Hepatocyte (in vitro differentiated cells): ENCODE data around the gene CEP192. TPM values are rescaled to one million over a fixed set of nuclear protein-coding genes. Genes with fewer than 3 reads are reported as not detected.

Experiments
- DNase-seq: peaks from one replicate; pipeline ENCODE4 v3.0.0-alpha.2; 2016; ENCODE audit warnings: low spot score
- H2AFZ ChIP-seq: fragments of 200-600 bp; sonication (generic); 2 replicates; pipeline ENCODE4 v1.6.0; 2016; ENCODE audit warnings: antibody characterized with exemption, mild to moderate bottlenecking
- H3K27ac ChIP-seq: fragments of 200-600 bp; sonication (generic); 2 replicates; pipeline ENCODE4 v1.5.1; 2016; ENCODE audit warnings: mild to moderate bottlenecking
- H3K27me3 ChIP-seq: fragments of 200-600 bp; sonication (generic); 2 replicates; pipeline ENCODE4 v1.6.1; 2016
- H3K36me3 ChIP-seq: fragments of 200-600 bp; sonication (generic); replicated peaks from 2 replicates; pipeline ENCODE4 v1.5.1; 2016; ENCODE audit warnings: low read depth; ENCODE audit not compliant: insufficient read depth
- H3K4me1 ChIP-seq: fragments of 200-600 bp; sonication (generic); 2 replicates; pipeline ENCODE4 v1.5.1; 2016; ENCODE audit warnings: mild to moderate bottlenecking, moderate library complexity; ENCODE audit not compliant: insufficient read depth
- H3K4me2 ChIP-seq: fragments of 200-600 bp; sonication (generic); 2 replicates; pipeline ENCODE4 v1.6.0; 2016
- H3K4me3 ChIP-seq: fragments of 200-600 bp; sonication (generic); 2 replicates; pipeline ENCODE4 v1.5.1; 2016; ENCODE audit warnings: mild to moderate bottlenecking
- H3K79me2 ChIP-seq: fragments of 200-600 bp; sonication (generic); 2 replicates; pipeline ENCODE4 v1.6.0; 2017; ENCODE audit warnings: mild to moderate bottlenecking
- H3K9me2 ChIP-seq: fragments of 200-600 bp; sonication (generic); replicated peaks from 2 replicates; pipeline ENCODE4 v1.6.0; 2017; ENCODE audit warnings: mild to moderate bottlenecking; ENCODE audit not compliant: insufficient read depth
- H3K9me3 ChIP-seq: fragments of 200-600 bp; sonication (generic); 2 replicates; pipeline ENCODE4 v1.5.1; 2016; ENCODE audit warnings: low read depth, mild to moderate bottlenecking
- H4K20me1 ChIP-seq: fragments of 200-600 bp; sonication (generic); 2 replicates; pipeline ENCODE4 v1.6.0; 2016; ENCODE audit warnings: mild to moderate bottlenecking; ENCODE audit not compliant: insufficient read depth, poor library complexity, severe bottlenecking
- CTCF ChIP-seq: fragments of 200-600 bp; sonication (generic); IDR thresholded peaks from 2 replicates; pipeline ENCODE4 v1.5.1; 2016; ENCODE audit warnings: antibody characterized with exemption, mild to moderate bottlenecking; ENCODE audit not compliant: poor library complexity
- EZH2 ChIP-seq: fragments of 200-600 bp; sonication (generic); IDR thresholded peaks from 2 replicates; pipeline ENCODE4 v1.6.1; 2016; ENCODE audit warnings: antibody characterized with exemption, mild to moderate bottlenecking, borderline replicate concordance
- EZH2phosphoT487 ChIP-seq: fragments of 200-600 bp; sonication (generic); IDR thresholded peaks from one replicate; pipeline ENCODE4 v1.6.1; 2018; ENCODE audit warnings: antibody characterized with exemption, mild to moderate bottlenecking, low read depth, moderate library complexity; ENCODE audit not compliant: unreplicated experiment, severe bottlenecking
- WGBS: methylation state at CpG from one replicate; pipeline ENCODE4 v1.1.6; 2016; ENCODE audit warnings: low lambda C conversion rate; ENCODE audit errors: missing lambda C conversion rate; 5-methylcytosine and 5-hydroxymethylcytosine counted together
- polyA plus RNA-seq: library from polyadenylated mRNA; unstranded; fragments of >200 nt; fragmentation: Nextera tagmentation; extraction: Ambion mirVana; gene quantifications from 2 replicates; pipeline ENCODE4 v1.2.1, GENCODE V29; 2016
- total RNA-seq: library from RNA; depleted of rRNA; stranded (reverse); fragments of >200 nt; gene quantifications from 2 replicates; pipeline ENCODE4 v1.2.3, GENCODE V29; 2014

CEP192 gene
- total and polyA plus RNA-seq, 2 experiments from 2014 or later = 7.9 to 17.4 TPM

GRCh38 chr18:13006531-13007247 is 15.5 kb downstream of the CEP192 start:
- Histone ChIP-seq H3K9me3 (no peaks in the 10 kb centered on the region), H3K36me3 (no peaks in the 10 kb centered on the region), H3K4me1 (no peaks in the 10 kb centered on the region), H3K9me2 (no peaks in the 10 kb centered on the region), H3K4me3 (no peak overlapping the region), H3K27me3 (no peaks in the 10 kb centered on the region), H3K79me2 (peaks cover 12% of the 10 kb centered on the region), H4K20me1 (no peaks in the 10 kb centered on the region), H3K27ac (no peak overlapping the region), H2AFZ (no peak overlapping the region), H3K4me2 (no peak overlapping the region)
- TF ChIP-seq EZH2phosphoT487 = no peak
- TF ChIP-seq EZH2 = no peak
- no peak for TF ChIP-seq CTCF
- WGBS = 93% methylated on average over 12 of the region's 12 CpGs
- no peak for DNase-seq

- Histone ChIP-seq H3K9me2 (no peaks in the 10 kb centered on the region), H3K4me2 (no peak overlapping the region), H4K20me1 (no peaks in the 10 kb centered on the region), H2AFZ (no peak overlapping the region), H3K4me3 (no peak overlapping the region), H3K79me2 (peaks cover 10% of the 10 kb centered on the region), H3K4me1 (no peaks in the 10 kb centered on the region), H3K27ac (no peak overlapping the region), H3K27me3 (no peaks in the 10 kb centered on the region), H3K36me3 (no peaks in the 10 kb centered on the region), H3K9me3 (no peaks in the 10 kb centered on the region)
- no peak for TF ChIP-seq CTCF
- no peak for TF ChIP-seq EZH2phosphoT487
- no peak for TF ChIP-seq EZH2
- no peak for DNase-seq
- WGBS = 82% methylated on average over 2 of the region's 2 CpGs
Measured at GRCh38 chr18:13007248-13007560, 16.0 kb downstream of the CEP192 start.

GRCh38 chr18:13011719-13012118 is 20.6 kb downstream of the CEP192 start:
- WGBS = 96% methylated on average over 5 of the region's 5 CpGs

More at GRCh38 chr18:13011719-13012118, 20.6 kb downstream of the CEP192 start:
- Histone ChIP-seq H3K27me3 (no peaks in the 10 kb centered on the region), H3K27ac (no peak overlapping the region), H3K4me1 (no peaks in the 10 kb centered on the region), H3K4me2 (no peak overlapping the region), H4K20me1 (no peaks in the 10 kb centered on the region), H3K36me3 (no peaks in the 10 kb centered on the region), H3K9me2 (no peaks in the 10 kb centered on the region), H2AFZ (no peak overlapping the region), H3K4me3 (no peak overlapping the region), H3K9me3 (no peaks in the 10 kb centered on the region), H3K79me2 (no peaks in the 10 kb centered on the region)
- TF ChIP-seq CTCF (no peak), EZH2 (no peak), EZH2phosphoT487 (no peak)
- DNase-seq = no peak
